Neural cell (in vitro differentiated cells): ENCODE results near the gene TNFRSF8. TPM values are rescaled to one million over a fixed set of nuclear protein-coding genes. Genes with fewer than 3 reads are reported as not detected.

ENCODE experiments used
- H2AFZ ChIP-seq: fragments of 200-600, 300-800 bp; sonication (generic), shearing (Covaris generic); 2 replicates; pipeline ENCODE4 v1.6.0; 2014; ENCODE audit warnings: low read depth, mild to moderate bottlenecking, antibody characterized with exemption, low read length, moderate library complexity
- H3F3A ChIP-seq: fragments of 200-600 bp; shearing (Covaris generic); 2 replicates; pipeline ENCODE4 v1.6.1; 2016; ENCODE audit warnings: mild to moderate bottlenecking, moderate library complexity, mixed read lengths, antibody characterized with exemption, low read length; ENCODE audit not compliant: insufficient read depth, poor library complexity, severe bottlenecking
- H3K27ac ChIP-seq: fragments of 200-600, 300-800 bp; sonication (generic), shearing (Covaris generic); 2 replicates; pipeline ENCODE4 v1.5.1; 2014; ENCODE audit warnings: mild to moderate bottlenecking, low read length, moderate library complexity
- H3K27me3 ChIP-seq: fragments of 300-800, 200-600 bp; sonication (generic), shearing (Covaris generic); 2 replicates; pipeline ENCODE4 v1.6.0; 2014; ENCODE audit warnings: mild to moderate bottlenecking, low read depth, low read length, moderate library complexity; ENCODE audit not compliant: insufficient read depth
- H3K36me3 ChIP-seq: fragments of 300-800, 200-600 bp; sonication (generic), shearing (Covaris generic); 2 replicates; pipeline ENCODE4 v1.5.1; 2014; ENCODE audit warnings: mild to moderate bottlenecking, antibody characterized with exemption, low read length, moderate library complexity; ENCODE audit not compliant: insufficient read depth
- H3K4me2 ChIP-seq: fragments of 300-800, 200-600 bp; sonication (generic), shearing (Covaris generic); 2 replicates; pipeline ENCODE4 v1.6.0; 2014; ENCODE audit warnings: mild to moderate bottlenecking, low read length
- H3K4me3 ChIP-seq: fragments of 300-800, 200-600 bp; sonication (generic), shearing (Covaris generic); 2 replicates; pipeline ENCODE4 v1.5.1; 2014; ENCODE audit warnings: mild to moderate bottlenecking, low read length, moderate library complexity
- H3K79me2 ChIP-seq: fragments of 200-600 bp; shearing (Covaris generic); replicated peaks from 2 replicates; pipeline ENCODE4 v1.6.0; 2014; ENCODE audit warnings: mild to moderate bottlenecking, low read length, moderate library complexity; ENCODE audit not compliant: insufficient read depth
- H3K9ac ChIP-seq: fragments of 300-800, 200-600 bp; sonication (generic), shearing (Covaris generic); 2 replicates; pipeline ENCODE4 v1.6.1; 2016; ENCODE audit warnings: mild to moderate bottlenecking, low read length, mixed read lengths
- H3K9me2 ChIP-seq: fragments of 200-600 bp; shearing (Covaris generic); 2 replicates; pipeline ENCODE4 v1.6.1; 2016; ENCODE audit warnings: mild to moderate bottlenecking, low read length, mixed read lengths; ENCODE audit not compliant: insufficient read depth
- H3K9me3 ChIP-seq: fragments of 200-600, 300-800 bp; sonication (generic), shearing (Covaris generic); 2 replicates; pipeline ENCODE4 v1.6.1; 2016; ENCODE audit warnings: mild to moderate bottlenecking, mixed run types, low read length, moderate library complexity, mixed read lengths
- H4K20me1 ChIP-seq: fragments of 200-600 bp; shearing (Covaris generic); 2 replicates; pipeline ENCODE4 v1.6.1; 2016; ENCODE audit warnings: mild to moderate bottlenecking, mixed run types; ENCODE audit not compliant: insufficient read depth
- CTCF ChIP-seq: fragments of 450-650 bp; IDR thresholded peaks from 2 replicates; pipeline ENCODE4 v1.5.1; 2014; ENCODE audit warnings: antibody characterized with exemption, mild to moderate bottlenecking, moderate library complexity; ENCODE audit not compliant: poor library complexity, severe bottlenecking
- EP300 ChIP-seq: fragments of 450-650 bp; conservative IDR thresholded peaks from 2 replicates; pipeline ENCODE4 v1.6.1; 2014; ENCODE audit warnings: antibody characterized with exemption, mild to moderate bottlenecking, moderate library complexity; ENCODE audit not compliant: poor library complexity, severe bottlenecking
- EZH2 ChIP-seq: fragments of 200-600, 300-800 bp; shearing (Covaris generic), sonication (generic); IDR thresholded peaks from 2 replicates; pipeline ENCODE4 v1.6.1; 2014; ENCODE audit warnings: antibody characterized with exemption, low read length, borderline replicate concordance, mild to moderate bottlenecking; ENCODE audit not compliant: insufficient read depth, poor library complexity, severe bottlenecking
- MXI1 ChIP-seq: fragments of 450-650 bp; conservative IDR thresholded peaks from 2 replicates; pipeline ENCODE4 v1.6.1; 2014; ENCODE audit warnings: antibody characterized with exemption, mild to moderate bottlenecking; ENCODE audit not compliant: poor library complexity, severe bottlenecking
- POLR2AphosphoS5 ChIP-seq: IDR thresholded peaks from 2 replicates; pipeline ENCODE4 v1.6.1; 2012
- RAD21 ChIP-seq: fragments of 450-650 bp; conservative IDR thresholded peaks from 2 replicates; pipeline ENCODE4 v1.6.1; 2014; ENCODE audit warnings: antibody characterized with exemption, mild to moderate bottlenecking, moderate library complexity
- REST ChIP-seq: IDR thresholded peaks from 2 replicates; pipeline ENCODE4 v1.6.1; 2012; ENCODE audit warnings: borderline replicate concordance
- SMC3 ChIP-seq: fragments of 450-650 bp; conservative IDR thresholded peaks from 2 replicates; pipeline ENCODE4 v1.6.1; 2014; ENCODE audit warnings: antibody characterized with exemption, mild to moderate bottlenecking, moderate library complexity; ENCODE audit not compliant: poor library complexity
- TAF1 ChIP-seq: IDR thresholded peaks from 2 replicates; pipeline ENCODE4 v1.6.1; 2012; ENCODE audit warnings: low read depth
- polyA plus RNA-seq: library from polyadenylated mRNA; depleted of rRNA; stranded (reverse); fragments of >200 nt; gene quantifications from 2 replicates; pipeline ENCODE4 v1.2.3, GENCODE V29; 2014

TNFRSF8 gene
- polyA plus RNA-seq, 1 donor from 2014 or later, result not detected

GRCh38 chr1:12188657-12189327 is 125.7 kb downstream of the TNFRSF8 start:
- H3K9me2 ChIP-seq, result no peaks in the 10 kb centered on the region
- H3K4me3 ChIP-seq, result no peak overlapping the region
- H3K36me3 ChIP-seq, result no peaks in the 10 kb centered on the region
- H3K79me2 ChIP-seq, result no peaks in the 10 kb centered on the region
- no peak overlapping the region for H2AFZ ChIP-seq
- TF ChIP-seq POLR2AphosphoS5 (no peak), SMC3 (no peak), CTCF (no peak), RAD21 (no peak)
- H3K27me3 ChIP-seq, result no peaks in the 10 kb centered on the region
- H3F3A ChIP-seq, result no peaks in the 10 kb centered on the region
- no peaks in the 10 kb centered on the region for H3K9me3 ChIP-seq
- H3K27ac ChIP-seq, result no peak overlapping the region
- H3K9ac ChIP-seq, result no peak overlapping the region
- no peak overlapping the region for H3K4me2 ChIP-seq
- H4K20me1 ChIP-seq, result no peaks in the 10 kb centered on the region

GRCh38 chr1:12189328-12189682 is 126.2 kb downstream of the TNFRSF8 start:
- H3K9ac ChIP-seq, result no peak overlapping the region
- H3K79me2 ChIP-seq, result no peaks in the 10 kb centered on the region
- H4K20me1 ChIP-seq, result no peaks in the 10 kb centered on the region
- H3K27ac ChIP-seq, result no peak overlapping the region
- no peaks in the 10 kb centered on the region for H3K9me2 ChIP-seq
- no peaks in the 10 kb centered on the region for H3F3A ChIP-seq
- no peak for TF ChIP-seq MXI1
- no peak for TF ChIP-seq POLR2AphosphoS5
- TF ChIP-seq EP300, result no peak
- no peak for TF ChIP-seq CTCF
- no peak for TF ChIP-seq EZH2
- no peak for TF ChIP-seq REST
- no peak for TF ChIP-seq TAF1
- TF ChIP-seq RAD21, result no peak
- no peak for TF ChIP-seq SMC3
- no peak overlapping the region for H3K4me2 ChIP-seq
- H3K27me3 ChIP-seq, result no peaks in the 10 kb centered on the region
- no peaks in the 10 kb centered on the region for H3K36me3 ChIP-seq
- no peak overlapping the region for H3K4me3 ChIP-seq
- no peaks in the 10 kb centered on the region for H3K9me3 ChIP-seq
- H2AFZ ChIP-seq, result no peak overlapping the region
